Measurements from ENCODE around the gene RALGAPA2. TPM values are rescaled to one million over a fixed set of nuclear protein-coding genes. Genes with fewer than 3 reads are reported as not detected.

The RALGAPA2 gene
- total and polyA plus RNA-seq, 9 donors, result 8.4 to 31.7 (median 19.9) TPM

DNA sequence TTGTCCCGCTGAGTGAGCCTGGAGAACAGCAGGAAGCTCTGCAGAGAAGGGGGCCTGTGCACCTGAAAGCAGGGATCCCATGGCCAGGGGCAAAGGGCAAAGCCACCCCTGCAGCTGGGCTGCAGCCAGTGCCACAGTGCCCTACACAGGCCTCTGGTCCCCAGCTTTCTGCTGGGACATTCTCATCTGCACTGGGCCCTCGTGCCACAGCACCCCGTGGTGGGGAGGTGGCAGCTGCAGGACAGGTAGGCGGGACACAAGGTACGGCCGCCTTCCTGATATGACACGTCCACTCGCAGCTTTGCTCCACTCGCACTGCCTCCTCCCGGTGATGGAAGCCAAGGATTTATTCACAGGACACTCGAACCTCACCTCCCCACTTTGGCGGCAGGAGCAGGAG lies 317.4 kb downstream of the RALGAPA2 start:
- no peak overlapping the region for H3K27ac ChIP-seq
- intact Hi-C loops (cut with DNase I), result no loop called here
- 95% methylated on average over 12 of the region's 12 CpGs for WGBS, 3 donors
- H3K27me3 ChIP-seq, result no peaks in the 10 kb centered on the region
- DNase-seq, result no peak
- H3K9me3 ChIP-seq, result no peaks in the 10 kb centered on the region
- no peaks in the 10 kb centered on the region for H3K4me1 ChIP-seq (ENCODE audit: insufficient read depth)
- TF ChIP-seq EP300 (IDR thresholded peaks at IDR 0.05) (no peak), POLR2A (IDR thresholded peaks at IDR 0.05) (no peak), CTCF (IDR thresholded peaks at IDR 0.05) (no peak)
- no peak overlapping the region for H3K4me3 ChIP-seq
- no peaks in the 10 kb centered on the region for H3K36me3 ChIP-seq

- DNase-seq, result no peak
- Histone ChIP-seq H3K9me3 (no peaks in the 10 kb centered on the region), H3K27me3 (no peaks in the 10 kb centered on the region), H3K36me3 (no peaks in the 10 kb centered on the region), H3K4me1 (ENCODE audit: insufficient read depth) (no peaks in the 10 kb centered on the region), H3K27ac (no peak overlapping the region), H3K4me3 (no peak overlapping the region)
- intact Hi-C loops (cut with DNase I), result no loop called here
- WGBS, 3 donors, result 39 to 49% (median 42%) methylated on average over 20 of the region's 20 CpGs
- TF ChIP-seq CTCF (IDR thresholded peaks at IDR 0.05), result no peak
- TF ChIP-seq POLR2A (IDR thresholded peaks at IDR 0.05), result no peak
- TF ChIP-seq EP300 (IDR thresholded peaks at IDR 0.05), result no peak
Observed at GRCh38 chr20:20393207-20394120, 319.0 kb downstream of the RALGAPA2 start.

- TF ChIP-seq CTCF (IDR thresholded peaks at IDR 0.05) (no peak), EP300 (IDR thresholded peaks at IDR 0.05) (no peak), POLR2A (IDR thresholded peaks at IDR 0.05) (no peak)
- DNase-seq, result no peak
- Histone ChIP-seq H3K4me1 (ENCODE audit: insufficient read depth) (no peaks in the 10 kb centered on the region), H3K27ac (no peak overlapping the region), H3K36me3 (no peaks in the 10 kb centered on the region), H3K4me3 (no peak overlapping the region), H3K9me3 (no peaks in the 10 kb centered on the region), H3K27me3 (no peaks in the 10 kb centered on the region)
- intact Hi-C loops (cut with DNase I), result no loop called here
- WGBS, 3 donors, result 83 to 87% (median 83%) methylated on average over 13 of the region's 13 CpGs
Observed at GRCh38 chr20:20391766-20392165, 320.7 kb downstream of the RALGAPA2 start.

- no peaks in the 10 kb centered on the region for H3K27me3 ChIP-seq
- no peak overlapping the region for H3K4me3 ChIP-seq
- no peak for DNase-seq
- TF ChIP-seq EP300 (IDR thresholded peaks at IDR 0.05), result no peak
- TF ChIP-seq POLR2A (IDR thresholded peaks at IDR 0.05), result no peak
- TF ChIP-seq CTCF (IDR thresholded peaks at IDR 0.05), result no peak
- H3K27ac ChIP-seq, result no peak overlapping the region
- intact Hi-C loops (cut with DNase I), result no loop called here
- no peaks in the 10 kb centered on the region for H3K4me1 ChIP-seq (ENCODE audit: insufficient read depth)
- WGBS, 3 donors, result 92 to 93% (median 93%) methylated on average over 4 of the region's 4 CpGs
- H3K36me3 ChIP-seq, result no peaks in the 10 kb centered on the region
- no peaks in the 10 kb centered on the region for H3K9me3 ChIP-seq
Observed at GRCh38 chr20:20391115-20391514, 321.3 kb downstream of the RALGAPA2 start.

All from ovary (tissue), 9 donors.